Esophagus muscularis mucosa (tissue), 4 donors: ENCODE data around the gene SQSTM1. TPM values are rescaled to one million over a fixed set of nuclear protein-coding genes. Genes with fewer than 3 reads are reported as not detected.

Experiments used
- DNase-seq: peaks from one replicate; pipeline ENCODE4 v3.0.0-alpha.2; 2017; ENCODE audit errors: extremely low spot score
- H3K27ac ChIP-seq, 4 donors: fragments of 200-600 bp; sonication (generic); replicated peaks in 1 of 4; 1 replicate in 3 of 4; 2 replicates in 1 of 4; pipeline ENCODE4 v1.5.1; 2016 to 2019; ENCODE audit warnings: mild to moderate bottlenecking in 1 of 4
- H3K27me3 ChIP-seq, 4 donors: fragments of 200-600 bp; sonication (generic); one replicate each; pipeline versions ENCODE4 v1.5.1 to v1.6.0; 2016 to 2019
- H3K36me3 ChIP-seq, 4 donors: fragments of 200-600 bp; sonication (generic); one replicate each; pipeline ENCODE4 v1.5.1; 2016 to 2019
- H3K4me1 ChIP-seq, 4 donors: fragments of 200-600 bp; sonication (generic); one replicate each; pipeline ENCODE4 v1.5.1; 2016 to 2019
- H3K4me3 ChIP-seq, 4 donors: fragments of 200-600 bp; sonication (generic); 1 replicate in 2 of 4; 2 replicates in 2 of 4; pipeline ENCODE4 v1.5.1; 2016 to 2019; ENCODE audit warnings: mild to moderate bottlenecking in 4 of 4, moderate library complexity in 1 of 4
- H3K9me3 ChIP-seq, 4 donors: fragments of 200-600 bp; sonication (generic); 1 replicate in 3 of 4; 2 replicates in 1 of 4; pipeline ENCODE4 v1.5.1; 2016 to 2019
- CTCF ChIP-seq, 3 experiments: fragments of 200-600 bp in 2 of 3; fragments of 450-650 bp in 1 of 3; sonication (generic) in 2 of 3; IDR thresholded peaks; one replicate each; pipeline ENCODE4 v1.5.1; 2017 to 2019; ENCODE audit warnings: antibody characterized with exemption in 3 of 3, mild to moderate bottlenecking in 2 of 3, moderate library complexity in 1 of 3
- EP300 ChIP-seq: sonication (generic); formaldehyde crosslinking; IDR thresholded peaks from one replicate; pipeline ENCODE4 v1.6.1; 2017; ENCODE audit warnings: antibody characterized with exemption
- POLR2A ChIP-seq: fragments of 450-650 bp; IDR thresholded peaks from one replicate; pipeline ENCODE4 v1.6.1; 2017; ENCODE audit warnings: antibody characterized with exemption, moderate library complexity, mild to moderate bottlenecking, low read depth
- POLR2AphosphoS5 ChIP-seq, 2 donors: sonication (generic); formaldehyde crosslinking; IDR thresholded peaks; one replicate each; pipeline ENCODE4 v1.6.1; 2017; ENCODE audit warnings: antibody characterized with exemption in 2 of 2
- WGBS: methylation state at CpG from one replicate; pipeline ENCODE4 v1.1.5; 2018; 5-methylcytosine and 5-hydroxymethylcytosine counted together
- intact Hi-C: fragments of 100-400 bp; cut with DNase I; formaldehyde crosslinking; loops from one replicate; pipeline ENCODE4 v1.15.1; 2023
- total RNA-seq, 4 donors: library from RNA; depleted of rRNA; stranded (reverse); fragments of >200 nt; gene quantifications; one replicate each; pipeline versions ENCODE4 v1.1.0 to v1.2.1, GENCODE V29; 2016

Gene SQSTM1
- total RNA-seq, 4 donors from 2014 or later: 333 to 453 (median 392) TPM

GRCh38 chr5:179875741-179876609, 55.3 kb downstream of the SQSTM1 start:
- Histone ChIP-seq H3K9me3 (no peaks in the 10 kb centered on the region), H3K27me3 (no peaks in the 10 kb centered on the region), H3K4me1 (peaks cover 0 to 4% (median 0%) of the 10 kb centered on the region in 4 donors), H3K27ac (no peak overlapping the region), H3K36me3 (peaks cover 50 to 96% (median 86%) of the 10 kb centered on the region in 4 donors), H3K4me3 (no peak overlapping the region)
- no peak for DNase-seq
- intact Hi-C loops: no loop called here
- TF ChIP-seq CTCF (IDR thresholded peaks at IDR 0.05): no peak
- no peak for TF ChIP-seq POLR2A
- TF ChIP-seq POLR2AphosphoS5 (IDR thresholded peaks at IDR 0.05): no peak
- TF ChIP-seq EP300: no peak
- WGBS: 85% methylated on average over 16 of the region's 16 CpGs

GRCh38 chr5:179876610-179876952, 55.9 kb downstream of the SQSTM1 start:
- H3K4me3 ChIP-seq: no peak overlapping the region
- peaks cover 45 to 93% (median 82%) of the 10 kb centered on the region in 4 donors for H3K36me3 ChIP-seq
- TF ChIP-seq POLR2AphosphoS5 (IDR thresholded peaks at IDR 0.05) (no peak), EP300 (no peak), CTCF (IDR thresholded peaks at IDR 0.05) (no peak), POLR2A (no peak)
- 86% methylated on average over 3 of the region's 3 CpGs for WGBS
- H3K9me3 ChIP-seq: no peaks in the 10 kb centered on the region
- DNase-seq: no peak
- H3K27ac ChIP-seq: no peak overlapping the region
- no peaks in the 10 kb centered on the region for H3K27me3 ChIP-seq
- peaks cover 0 to 4% (median 0%) of the 10 kb centered on the region in 4 donors for H3K4me1 ChIP-seq
- intact Hi-C loops: no loop called here

GRCh38 chr5:179878222-179879002, 57.7 kb downstream of the SQSTM1 start:
- peaks cover 36 to 92% (median 81%) of the 10 kb centered on the region in 4 donors for H3K36me3 ChIP-seq

More at GRCh38 chr5:179878222-179879002, 57.7 kb downstream of the SQSTM1 start:
- no peaks in the 10 kb centered on the region for H3K27me3 ChIP-seq
- intact Hi-C loops: no loop called here
- no peak overlapping the region for H3K27ac ChIP-seq
- no peak overlapping the region for H3K4me3 ChIP-seq
- peaks cover 0 to 13% (median 8%) of the 10 kb centered on the region in 4 donors for H3K9me3 ChIP-seq
- 87% methylated on average over 11 of the region's 26 CpGs for WGBS
- no peak for TF ChIP-seq POLR2A
- no peak for TF ChIP-seq EP300
- no peak for TF ChIP-seq CTCF (IDR thresholded peaks at IDR 0.05)
- no peak for TF ChIP-seq POLR2AphosphoS5 (IDR thresholded peaks at IDR 0.05)
- H3K4me1 ChIP-seq: no peaks in the 10 kb centered on the region
- DNase-seq: no peak
